RWPE1 (cell line): Measurements from ENCODE around the gene IGFL1.
A peak's percentile ranks its signal among the peaks of the same experiment; 100 is the strongest.
"Not testable (repeated sequence)": the region's sequence is repeated elsewhere in the genome, so short reads cannot be mapped to it uniquely, and the experiment has no call there.

Experiments used
- CTCF ChIA-PET: fragments of 350-600 bp; sonication (Branson Sonifier 250); formaldehyde crosslinking; extraction: SDS; loops from one replicate; lab custom pipeline; 2021; lab: Yijun Ruan, JAX
- POLR2A ChIA-PET: fragments of 400-600 bp; formaldehyde crosslinking; extraction: SDS; loops from one replicate; lab custom pipeline; 2020; ENCODE audit warnings: antibody characterized with exemption; ENCODE audit not compliant: low non-redundant PET; lab: Yijun Ruan, JAX
- DNase-seq: peaks from one replicate; pipeline ENCODE4 v3.0.0; 2012; ENCODE audit warnings: low spot score
- H3K27ac ChIP-seq: fragments of 450-650 bp; 2 replicates; pipeline ENCODE4 v1.5.1; 2017
- CTCF ChIP-seq: fragments of 450-650 bp; conservative IDR thresholded peaks from 2 replicates; pipeline ENCODE4 v1.5.1; 2017; ENCODE audit warnings: low read depth, mild to moderate bottlenecking

Gene IGFL1

GRCh38 chr19:46221152-46221551 is 8.4 kb upstream of the IGFL1 start:
- POLR2A ChIA-PET = no interaction called here
- no peak for DNase-seq
- H3K27ac ChIP-seq = peak overlapping the region; percentile 82
- CTCF ChIA-PET = interaction anchor here (0.8 to 1.6 kb wide), 4 partner anchors 10 to 192 kb away, joined by 3 to 8 read pairs (median 4); no protein-coding TSS in a partner anchor
- TF ChIP-seq CTCF = no peak

- ChIA-PET POLR2A (no interaction called here), CTCF (interaction anchor here (0.6 to 1.6 kb wide), 4 partner anchors 10 to 193 kb away, joined by 3 to 8 read pairs (median 3); no protein-coding TSS in a partner anchor)
- DNase-seq = peak; percentile 96
- TF ChIP-seq CTCF = no peak
- H3K27ac ChIP-seq = peak overlapping the region; percentile 82
These were observed 7.4 kb upstream of the IGFL1 start for GRCh38 chr19:46221981-46222610.

GRCh38 chr19:46223787-46224186 is 5.8 kb upstream of the IGFL1 start:
- peak overlapping the region; percentile 15; the same call in 1 of the 2 replicates for H3K27ac ChIP-seq
- DNase-seq, POLR2A ChIA-PET, CTCF ChIA-PET: not testable (repeated sequence)

GRCh38 chr19:46224773-46225172 is 4.8 kb upstream of the IGFL1 start:
- CTCF ChIA-PET = no interaction called here
- POLR2A ChIA-PET = no interaction called here
- TF ChIP-seq CTCF = no peak
- H3K27ac ChIP-seq = no peak overlapping the region
- no peak for DNase-seq

- ChIA-PET POLR2A (no interaction called here), CTCF (no interaction called here)
- H3K27ac ChIP-seq = peak overlapping the region; percentile 73; the same call in 1 of the 2 replicates
- no peak for DNase-seq
- TF ChIP-seq CTCF = no peak
These were observed 4.0 kb upstream of the IGFL1 start for GRCh38 chr19:46225558-46226004.

GRCh38 chr19:46226438-46226973 is 3.0 kb upstream of the IGFL1 start:
- ChIA-PET CTCF (interaction anchor here (0.8 kb wide), 1 partner anchor 14 kb away, joined by 3 read pairs; no protein-coding TSS in a partner anchor), POLR2A (no interaction called here)
- H3K27ac ChIP-seq = peak overlapping the region; percentile 73
- no peak for DNase-seq
- no peak for TF ChIP-seq CTCF

GRCh38 chr19:46232029-46232428 is 2.5 kb downstream of the IGFL1 start:
- peak overlapping the region; percentile 66 for H3K27ac ChIP-seq
- POLR2A ChIA-PET = no interaction called here
- TF ChIP-seq CTCF = no peak
- CTCF ChIA-PET = interaction anchor here (0.7 kb wide), 2 partner anchors 9 to 31 kb away, joined by 3 read pairs; no protein-coding TSS in a partner anchor
- DNase-seq = peak; percentile 45
